GM12873 (cell line): ENCODE measurements around the gene CCDC102A.

Experiments used
- TF ChIP-seq, protein P1 (sequence below): IDR thresholded peaks from 2 replicates; pipeline ENCODE4 v1.5.1; 2012; ENCODE audit warnings: low read depth, mild to moderate bottlenecking, moderate library complexity, low read length, control low read depth; ENCODE audit not compliant: insufficient read depth; ENCODE audit errors: missing control alignments

Gene CCDC102A

DNA sequence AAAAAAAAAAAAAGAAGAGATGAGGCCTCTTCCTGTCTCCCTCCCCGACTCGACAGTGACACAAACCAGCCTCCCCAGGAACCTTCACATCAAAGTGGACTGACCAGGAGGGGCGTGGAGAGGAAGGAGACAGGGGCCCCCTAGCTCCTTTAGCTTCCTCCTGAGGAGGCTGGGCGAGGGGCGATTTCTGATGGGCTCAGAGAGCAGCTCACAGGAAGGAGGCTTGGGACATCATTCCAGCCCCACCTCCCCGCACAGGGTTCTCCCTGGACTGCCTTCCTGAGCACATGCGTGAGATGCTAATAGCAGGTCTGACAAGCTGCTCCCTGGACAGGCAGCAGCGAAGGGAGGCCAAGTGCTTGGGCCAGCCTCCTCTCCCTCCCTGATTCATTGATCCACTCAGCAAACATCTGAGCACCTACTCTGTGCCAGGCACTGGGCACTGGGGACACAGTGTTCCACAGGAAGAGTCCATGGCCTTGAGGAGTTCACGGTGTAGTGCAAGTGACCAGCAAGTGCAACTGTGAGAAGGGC, 35.7 kb downstream of the CCDC102A start:
- TF ChIP-seq, protein P1, sequence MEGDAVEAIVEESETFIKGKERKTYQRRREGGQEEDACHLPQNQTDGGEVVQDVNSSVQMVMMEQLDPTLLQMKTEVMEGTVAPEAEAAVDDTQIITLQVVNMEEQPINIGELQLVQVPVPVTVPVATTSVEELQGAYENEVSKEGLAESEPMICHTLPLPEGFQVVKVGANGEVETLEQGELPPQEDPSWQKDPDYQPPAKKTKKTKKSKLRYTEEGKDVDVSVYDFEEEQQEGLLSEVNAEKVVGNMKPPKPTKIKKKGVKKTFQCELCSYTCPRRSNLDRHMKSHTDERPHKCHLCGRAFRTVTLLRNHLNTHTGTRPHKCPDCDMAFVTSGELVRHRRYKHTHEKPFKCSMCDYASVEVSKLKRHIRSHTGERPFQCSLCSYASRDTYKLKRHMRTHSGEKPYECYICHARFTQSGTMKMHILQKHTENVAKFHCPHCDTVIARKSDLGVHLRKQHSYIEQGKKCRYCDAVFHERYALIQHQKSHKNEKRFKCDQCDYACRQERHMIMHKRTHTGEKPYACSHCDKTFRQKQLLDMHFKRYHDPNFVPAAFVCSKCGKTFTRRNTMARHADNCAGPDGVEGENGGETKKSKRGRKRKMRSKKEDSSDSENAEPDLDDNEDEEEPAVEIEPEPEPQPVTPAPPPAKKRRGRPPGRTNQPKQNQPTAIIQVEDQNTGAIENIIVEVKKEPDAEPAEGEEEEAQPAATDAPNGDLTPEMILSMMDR, result no peak

GRCh38 chr16:57498031-57498430, 38.3 kb downstream of the CCDC102A start:
- TF ChIP-seq, protein P1, result no peak

DNA sequence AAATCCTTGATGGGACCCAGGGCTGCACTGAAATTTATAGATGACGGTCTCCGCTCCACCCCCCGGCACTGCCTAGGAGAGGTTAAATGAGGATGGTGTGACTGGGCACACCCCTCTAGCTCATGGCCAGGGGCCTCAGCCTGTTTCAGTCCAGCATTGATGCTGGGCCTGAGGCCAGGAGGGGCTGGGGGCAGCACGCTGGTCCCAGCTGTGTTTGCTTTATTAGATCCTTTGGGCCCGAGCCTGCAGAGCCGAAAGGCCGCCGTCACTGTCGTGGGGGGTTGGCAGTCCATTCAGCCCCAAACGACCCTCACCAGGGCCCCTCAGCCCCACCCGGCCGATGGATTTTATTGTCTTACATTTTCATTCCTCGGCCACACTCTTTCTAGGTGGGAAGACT, 39.2 kb downstream of the CCDC102A start:
- TF ChIP-seq, protein P1, result no peak

DNA sequence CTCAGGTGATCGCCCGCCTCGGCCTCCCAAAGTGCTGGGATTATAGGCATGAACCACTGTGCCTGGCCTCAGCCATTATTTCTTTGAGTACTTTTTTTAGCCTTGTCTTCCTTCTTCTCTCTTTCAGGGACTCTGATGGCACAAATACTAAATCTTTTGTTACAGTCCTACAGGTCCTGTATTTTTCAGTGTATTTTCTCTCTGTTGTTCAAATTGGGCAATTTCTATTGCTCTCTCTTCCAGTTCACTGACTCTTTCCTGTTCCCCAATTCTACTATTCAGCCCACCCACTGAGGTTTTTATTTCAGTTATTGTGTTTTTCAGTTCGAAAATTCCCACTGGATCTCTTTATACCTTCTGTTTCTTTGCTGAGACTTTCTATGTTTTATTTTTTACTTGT, 42.6 kb downstream of the CCDC102A start:
- TF ChIP-seq, protein P1, result no peak

GRCh38 chr16:57489229-57489628, 47.1 kb downstream of the CCDC102A start:
- TF ChIP-seq, protein P1, result no peak

GRCh38 chr16:57486858-57487834, 49.2 kb downstream of the CCDC102A start:
- TF ChIP-seq, protein P1, result no peak
